HEK293T (cell line): ENCODE data around the gene MOSMO.

Source experiments
- CTCF ChIA-PET: fragments of 350-600 bp; formaldehyde crosslinking; extraction: SDS; loops from one replicate; lab custom pipeline; 2021; ENCODE audit warnings: antibody characterized with exemption, inconsistent platforms; lab: Yijun Ruan, JAX
- POLR2A ChIA-PET: fragments of 350-600 bp; formaldehyde crosslinking; extraction: SDS; loops from one replicate; lab custom pipeline; 2020; ENCODE audit warnings: antibody characterized with exemption, inconsistent platforms; lab: Yijun Ruan, JAX
- DNase-seq: peaks from one replicate; pipeline ENCODE4 v3.0.0; 2012; ENCODE audit warnings: mixed read lengths; ENCODE audit errors: extremely low spot score
- ARNT ChIP-seq: fragments of 450-650 bp; IDR thresholded peaks from 2 replicates; pipeline ENCODE4 v1.6.1; 2017; ENCODE audit warnings: mild to moderate bottlenecking
- BHLHE40 ChIP-seq: fragments of 450-650 bp; IDR thresholded peaks from 2 replicates; pipeline ENCODE4 v1.6.1; 2016; ENCODE audit warnings: mild to moderate bottlenecking, moderate library complexity, borderline replicate concordance
- CTBP1 ChIP-seq: fragments of 450-650 bp; IDR thresholded peaks from 2 replicates; pipeline ENCODE4 v1.6.1; 2016; ENCODE audit warnings: borderline replicate concordance
- ELF4 ChIP-seq: fragments of 450-650 bp; IDR thresholded peaks from 2 replicates; pipeline ENCODE4 v1.6.1; 2017; ENCODE audit warnings: antibody characterized with exemption
- FOXA1 ChIP-seq: fragments of 450-650 bp; IDR thresholded peaks from 2 replicates; pipeline ENCODE4 v1.6.1; 2016; ENCODE audit warnings: mild to moderate bottlenecking
- FOXK2 ChIP-seq: fragments of 450-650 bp; IDR thresholded peaks from 2 replicates; pipeline ENCODE4 v1.6.1; 2016; ENCODE audit warnings: mild to moderate bottlenecking
- FOXM1 ChIP-seq: fragments of 450-650 bp; IDR thresholded peaks from 2 replicates; pipeline ENCODE4 v1.6.1; 2017; ENCODE audit warnings: mild to moderate bottlenecking, borderline replicate concordance
- HDGF ChIP-seq: fragments of 450-650 bp; IDR thresholded peaks from 2 replicates; pipeline ENCODE4 v1.6.1; 2017; ENCODE audit warnings: antibody characterized with exemption, borderline replicate concordance
- L3MBTL2 ChIP-seq: fragments of 450-650 bp; conservative IDR thresholded peaks from 2 replicates; pipeline ENCODE4 v1.6.1; 2016; ENCODE audit warnings: mild to moderate bottlenecking
- LEF1 ChIP-seq: fragments of 450-650 bp; IDR thresholded peaks from 2 replicates; pipeline ENCODE4 v1.6.1; 2017; ENCODE audit warnings: mild to moderate bottlenecking, borderline replicate concordance
- NFRKB ChIP-seq: fragments of 450-650 bp; IDR thresholded peaks from 2 replicates; pipeline ENCODE4 v1.6.1; 2016; ENCODE audit warnings: mild to moderate bottlenecking, moderate library complexity
- PKNOX1 ChIP-seq: fragments of 450-650 bp; IDR thresholded peaks from 2 replicates; pipeline ENCODE4 v1.6.1; 2016
- SP1 ChIP-seq: fragments of 450-650 bp; IDR thresholded peaks from 2 replicates; pipeline ENCODE4 v1.6.1; 2017
- SUZ12 ChIP-seq: fragments of 450-650 bp; IDR thresholded peaks from 2 replicates; pipeline ENCODE4 v1.6.1; 2016; ENCODE audit warnings: mild to moderate bottlenecking
- TARDBP ChIP-seq: fragments of 450-650 bp; IDR thresholded peaks from 2 replicates; pipeline ENCODE4 v1.6.1; 2016
- ZNF384 ChIP-seq: fragments of 450-650 bp; IDR thresholded peaks from 2 replicates; pipeline ENCODE4 v1.6.1; 2016

MOSMO gene

GRCh38 chr16:22073350-22073749 is 65.4 kb downstream of the MOSMO start:
- CTCF ChIA-PET: no interaction called here

GRCh38 chr16:22075043-22075757 is 67.3 kb downstream of the MOSMO start:
- TF ChIP-seq FOXM1: no peak
- TF ChIP-seq L3MBTL2: no peak
- TF ChIP-seq ELF4: no peak
- no peak for TF ChIP-seq TARDBP
- TF ChIP-seq NFRKB: no peak
- CTCF ChIA-PET: no interaction called here
- DNase-seq: no peak
- POLR2A ChIA-PET: no interaction called here

More at GRCh38 chr16:22073350-22073749, 65.4 kb downstream of the MOSMO start:
- TF ChIP-seq PKNOX1 (no peak), TARDBP (no peak)
- no peak for DNase-seq
- POLR2A ChIA-PET: no interaction called here

- CTCF ChIA-PET: interaction anchor here (1.0 kb wide), 1 partner anchor 66 kb away, joined by 3 read pairs; no protein-coding TSS in a partner anchor
- DNase-seq: no peak
- POLR2A ChIA-PET: no interaction called here
- TF ChIP-seq NFRKB: no peak
- TF ChIP-seq LEF1: no peak
- TF ChIP-seq PKNOX1: no peak
- TF ChIP-seq ZNF384: no peak
- no peak for TF ChIP-seq ARNT
- no peak for TF ChIP-seq TARDBP
- no peak for TF ChIP-seq SP1
- TF ChIP-seq FOXK2: no peak
- TF ChIP-seq HDGF: no peak
- no peak for TF ChIP-seq ELF4
- no peak for TF ChIP-seq BHLHE40
Observed at GRCh38 chr16:22075776-22076175, 67.9 kb downstream of the MOSMO start.

- POLR2A ChIA-PET: interaction anchor here (0.8 to 1.3 kb wide), 2 partner anchors 70 to 258 kb away, joined by 3 to 20 read pairs; partner anchors contain the start of gene MOSMO
- TF ChIP-seq TARDBP (no peak), SUZ12 (no peak), ARNT (no peak)
- CTCF ChIA-PET: interaction anchor here (0.7 to 2.8 kb wide), 25 partner anchors 8 to 127 kb away, joined by 3 to 37 read pairs (median 5); partner anchors contain the start of genes MOSMO and VWA3A
- DNase-seq: peak; percentile 66
Observed at GRCh38 chr16:22077700-22078313, 69.9 kb downstream of the MOSMO start.

GRCh38 chr16:22078656-22079055 is 70.7 kb downstream of the MOSMO start:
- no peak for TF ChIP-seq L3MBTL2
- TF ChIP-seq ARNT: no peak
- no peak for TF ChIP-seq BHLHE40
- no peak for TF ChIP-seq CTBP1
- TF ChIP-seq FOXK2: no peak
- TF ChIP-seq FOXA1: no peak
- TF ChIP-seq SP1: no peak
- no peak for TF ChIP-seq HDGF
- no peak for TF ChIP-seq ZNF384
- TF ChIP-seq NFRKB: no peak
- TF ChIP-seq SUZ12: no peak
- no peak for TF ChIP-seq TARDBP
- TF ChIP-seq FOXM1: no peak
- no peak for TF ChIP-seq PKNOX1
- TF ChIP-seq LEF1: no peak
- TF ChIP-seq ELF4: no peak
- CTCF ChIA-PET: interaction anchor here (0.7 to 2.8 kb wide), 11 partner anchors 11 to 110 kb away, joined by 3 to 37 read pairs (median 8); partner anchors contain the start of gene MOSMO
- POLR2A ChIA-PET: interaction anchor here (0.9 to 1.0 kb wide), 2 partner anchors 70 to 71 kb away, joined by 3 to 4 read pairs; partner anchors contain the start of gene MOSMO

GRCh38 chr16:22081050-22081449 is 73.1 kb downstream of the MOSMO start:
- no peak for DNase-seq
- no peak for TF ChIP-seq FOXA1
- TF ChIP-seq ZNF384: no peak
- TF ChIP-seq HDGF: no peak
- TF ChIP-seq ELF4: no peak
- no peak for TF ChIP-seq PKNOX1
- no peak for TF ChIP-seq BHLHE40
- TF ChIP-seq NFRKB: no peak
- no peak for TF ChIP-seq ARNT
- TF ChIP-seq SUZ12: no peak
- TF ChIP-seq LEF1: no peak
- no peak for TF ChIP-seq TARDBP
- TF ChIP-seq L3MBTL2: no peak
- no peak for TF ChIP-seq FOXM1
- TF ChIP-seq FOXK2: no peak
- TF ChIP-seq CTBP1: no peak
- TF ChIP-seq SP1: no peak
- POLR2A ChIA-PET: no interaction called here
- CTCF ChIA-PET: no interaction called here

More at GRCh38 chr16:22078656-22079055, 70.7 kb downstream of the MOSMO start:
- DNase-seq: no peak
